NCI-H1417 (cell line): Measurements from ENCODE around the gene CTF1.

Experiments used
- DNase-seq, 3 experiments: peaks; one replicate each; lab custom pipeline; 2025; lab: John Stamatoyannopoulos, UW

The CTF1 gene

DNA sequence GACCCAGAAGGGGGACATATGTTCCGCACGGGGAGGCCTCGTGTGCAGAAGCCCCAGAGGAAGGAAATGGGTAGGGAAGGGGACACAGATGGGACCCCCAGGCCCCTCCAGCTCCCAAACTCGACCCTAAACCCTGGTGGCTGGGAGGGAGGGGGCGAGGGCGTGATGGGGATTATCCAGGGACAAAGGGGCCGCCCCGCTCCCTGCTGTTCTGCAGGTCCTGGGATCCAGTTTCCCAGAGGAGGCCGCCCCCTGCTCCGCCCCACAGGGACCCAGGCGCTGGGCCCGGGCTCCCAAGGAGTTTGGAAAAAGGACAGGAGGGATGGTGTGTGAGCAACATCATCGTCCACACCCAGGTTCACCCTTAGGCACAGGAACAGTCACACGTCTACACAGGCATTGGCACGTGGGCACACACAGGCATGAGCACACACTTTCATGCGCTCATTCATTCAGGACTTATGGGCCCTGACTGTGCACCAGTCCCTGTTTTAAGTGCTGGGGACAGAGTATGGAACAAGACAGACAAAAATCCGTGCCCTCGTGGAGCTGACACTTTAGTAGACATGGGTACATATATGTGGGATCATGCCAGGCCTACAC is 14.1 kb downstream of the CTF1 start:
- DNase-seq, result no peak

DNA sequence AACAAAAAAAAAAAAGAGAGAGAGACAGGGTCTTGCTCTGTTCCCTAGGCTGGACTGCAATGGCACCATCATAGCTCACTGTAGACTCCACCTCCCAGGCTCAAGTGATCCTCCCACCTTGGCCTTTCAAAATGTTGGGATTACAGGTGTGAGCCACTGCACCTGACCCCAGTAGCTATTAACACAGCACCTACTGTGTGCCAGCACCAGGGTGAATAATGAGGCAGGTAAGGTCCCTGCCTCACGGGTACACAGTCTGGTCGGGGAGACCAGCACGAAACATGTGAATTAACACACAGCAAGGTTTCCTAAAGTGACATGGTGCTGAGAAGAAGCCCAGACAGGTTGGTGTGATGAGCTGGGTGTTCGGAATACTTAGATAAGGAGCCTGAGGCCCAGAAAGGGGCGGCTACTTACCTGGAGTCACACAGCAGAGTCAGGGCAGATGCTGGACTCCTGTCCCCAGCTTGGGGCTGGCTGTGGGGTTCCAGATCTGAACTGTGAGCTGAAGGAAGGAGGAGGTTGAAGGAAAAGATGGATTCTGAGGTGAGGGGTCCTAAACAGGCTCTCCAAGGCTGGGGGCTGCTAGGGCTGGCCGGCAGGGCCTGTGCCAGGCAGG is 16.5 kb downstream of the CTF1 start:
- DNase-seq, result no peak

DNA sequence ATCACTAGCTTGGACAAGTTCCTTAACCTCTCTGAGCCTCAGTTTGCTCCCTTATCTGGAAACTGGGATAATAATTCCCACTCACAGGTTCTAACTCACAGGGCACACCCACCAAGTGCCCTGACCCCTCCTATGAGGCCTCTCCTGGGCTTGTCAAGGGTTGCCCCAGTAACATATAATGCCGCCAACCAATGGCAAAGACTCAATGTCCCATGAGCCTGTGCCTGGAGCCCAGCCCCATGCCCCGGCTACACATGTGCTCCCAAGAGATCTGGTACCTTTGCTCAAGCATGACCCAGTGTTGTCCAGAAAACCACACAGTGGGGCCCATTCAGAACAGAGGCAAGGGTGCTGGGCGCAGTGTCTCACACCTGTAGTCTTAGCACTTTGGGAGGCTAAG is 18.4 kb downstream of the CTF1 start:
- DNase-seq, result no peak

DNA sequence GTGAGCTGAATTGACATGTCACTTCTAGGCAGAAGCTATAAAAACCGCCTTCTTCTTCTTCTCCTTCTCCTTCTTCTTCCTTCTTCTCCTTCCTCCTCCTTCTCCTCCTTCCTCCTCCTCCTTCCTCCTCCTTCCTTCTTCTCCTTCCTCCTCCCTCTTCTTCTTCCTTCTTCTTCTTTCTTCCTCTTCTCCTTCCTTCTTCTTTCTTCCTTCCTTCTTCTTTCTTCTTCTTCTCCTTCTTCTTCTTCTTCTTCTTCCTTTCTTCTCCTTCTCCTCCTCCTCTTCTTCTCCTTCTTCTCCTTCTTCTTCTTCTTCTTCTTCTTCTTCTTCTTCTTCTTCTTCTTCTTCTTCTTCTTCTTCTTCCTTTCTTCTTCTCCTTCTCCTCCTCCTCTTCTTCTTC is 22.2 kb downstream of the CTF1 start:
- no peak for DNase-seq

DNA sequence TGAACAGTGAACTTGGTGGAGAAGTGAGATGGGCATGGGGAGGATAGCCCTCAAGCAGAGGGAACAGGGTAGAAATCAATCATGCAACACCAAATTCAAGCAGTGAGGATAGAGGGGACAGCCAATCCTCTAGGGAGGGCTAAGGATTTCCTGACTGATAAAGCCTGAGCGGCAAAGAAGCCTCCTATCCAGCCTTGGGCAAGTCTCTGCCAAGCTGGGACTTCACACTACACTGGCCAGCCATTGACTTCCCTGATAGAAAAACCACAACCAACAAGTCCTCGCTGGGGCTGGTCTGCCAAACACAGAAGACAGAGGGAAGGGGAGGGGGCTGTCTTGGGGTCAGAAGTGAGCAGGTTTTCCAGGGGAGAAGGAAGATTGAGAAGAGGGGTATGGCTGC is 24.5 kb downstream of the CTF1 start:
- no peak for DNase-seq

DNA sequence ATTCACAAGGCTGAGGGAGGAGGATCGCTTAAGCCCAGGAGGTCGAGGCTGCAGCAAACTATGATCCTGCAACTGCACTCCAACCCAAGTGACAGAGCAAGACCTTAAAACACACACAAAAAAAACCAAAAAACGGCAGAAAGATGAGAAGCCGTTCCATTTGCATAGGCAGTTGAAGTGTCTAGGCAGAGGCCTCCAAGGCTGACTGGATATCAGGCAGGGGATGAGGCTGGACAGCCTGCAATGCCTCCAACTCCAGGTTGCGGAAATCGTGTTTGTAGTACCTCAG is 25.0 kb downstream of the CTF1 start:
- no peak for DNase-seq

DNA sequence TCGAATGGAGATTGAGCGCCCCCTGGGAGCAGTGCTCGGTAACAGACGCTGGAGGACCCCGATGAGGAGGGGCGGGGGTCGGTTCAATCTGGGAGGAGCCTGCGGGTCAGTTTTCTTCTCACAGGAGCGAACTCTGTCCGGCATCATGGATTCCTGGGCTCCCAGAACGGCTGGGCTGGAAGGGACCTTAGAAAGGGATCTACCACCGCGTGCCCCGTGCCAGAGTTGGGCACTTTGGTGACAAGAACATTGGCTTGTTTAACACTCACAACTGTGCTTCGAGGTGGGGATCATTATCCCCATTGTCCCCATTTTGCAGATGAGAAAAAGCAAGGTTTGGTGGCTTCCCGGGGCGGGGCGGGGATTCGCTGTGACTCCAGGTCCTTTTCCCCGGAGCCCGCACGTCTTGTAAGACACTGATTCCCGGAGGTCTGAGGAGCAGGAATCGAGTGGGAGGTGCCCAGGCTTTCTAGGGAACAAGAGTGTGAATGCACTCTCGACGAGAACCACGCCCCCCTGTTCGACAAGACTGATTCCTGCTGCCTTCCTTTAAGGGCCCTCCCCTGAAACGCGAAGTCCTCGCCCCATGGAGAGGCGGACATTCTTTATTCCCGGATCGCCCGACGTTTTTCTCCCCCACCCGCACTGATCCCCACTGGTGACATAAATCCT is 25.5 kb downstream of the CTF1 start:
- peak; percentile 81 to 95 (median 84) for DNase-seq

DNA sequence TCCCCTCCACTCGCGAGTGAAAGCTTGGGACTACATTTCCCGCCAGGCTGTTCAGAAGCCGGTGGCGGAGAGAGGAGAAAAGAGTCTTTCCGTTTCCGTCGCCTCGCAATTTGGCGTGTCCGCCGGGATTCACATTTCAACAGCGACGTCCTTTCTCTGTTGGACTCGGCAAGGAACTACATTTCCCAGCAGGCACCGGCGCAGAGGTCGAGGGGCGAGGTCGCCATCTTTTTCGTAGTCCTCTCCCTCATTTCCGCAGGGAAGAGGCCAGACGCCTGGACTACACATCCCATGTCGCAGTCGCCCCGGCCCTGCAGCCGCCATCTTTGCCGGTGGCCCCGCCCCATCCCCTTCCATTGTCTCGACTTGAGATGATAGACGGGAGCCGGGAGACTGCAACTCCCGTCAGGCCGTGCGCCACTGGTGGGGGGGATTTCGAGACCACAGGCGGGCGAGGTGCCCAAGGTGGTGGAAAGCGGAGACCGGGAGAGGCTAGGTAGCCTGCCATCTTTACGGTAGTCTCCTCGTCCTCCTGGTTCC is 26.1 kb downstream of the CTF1 start:
- DNase-seq, result peak; percentile 96 to 100 (median 98)

DNA sequence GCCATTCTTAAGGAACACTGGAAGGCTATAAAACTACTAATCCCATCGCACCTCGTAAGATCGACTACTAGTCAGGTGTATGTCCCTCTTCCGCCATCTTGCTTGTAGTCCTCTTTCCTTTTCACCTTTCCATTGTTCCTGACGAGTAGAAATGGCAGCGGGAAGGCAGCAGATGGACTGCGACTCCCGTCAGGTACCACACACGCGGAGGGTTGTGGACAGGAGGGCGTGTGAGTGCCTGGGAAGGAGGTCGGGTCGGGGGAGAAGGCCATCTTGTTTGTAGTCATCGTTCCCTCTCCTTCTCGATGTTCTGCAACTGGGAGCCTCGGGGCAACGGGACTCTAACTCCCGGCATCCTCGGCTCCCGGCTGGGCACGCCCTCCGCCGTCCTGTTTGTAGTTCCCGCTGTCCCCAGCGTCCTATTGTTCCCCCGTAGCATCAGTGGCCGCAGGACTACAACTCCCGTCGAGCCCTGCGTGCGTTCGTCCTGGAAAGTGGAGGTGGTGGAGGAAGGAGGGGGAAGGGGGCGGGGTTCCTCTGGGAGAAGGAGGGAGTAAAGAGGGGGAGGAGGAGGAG is 26.6 kb downstream of the CTF1 start:
- peak; percentile 94 to 99 (median 97) for DNase-seq

DNA sequence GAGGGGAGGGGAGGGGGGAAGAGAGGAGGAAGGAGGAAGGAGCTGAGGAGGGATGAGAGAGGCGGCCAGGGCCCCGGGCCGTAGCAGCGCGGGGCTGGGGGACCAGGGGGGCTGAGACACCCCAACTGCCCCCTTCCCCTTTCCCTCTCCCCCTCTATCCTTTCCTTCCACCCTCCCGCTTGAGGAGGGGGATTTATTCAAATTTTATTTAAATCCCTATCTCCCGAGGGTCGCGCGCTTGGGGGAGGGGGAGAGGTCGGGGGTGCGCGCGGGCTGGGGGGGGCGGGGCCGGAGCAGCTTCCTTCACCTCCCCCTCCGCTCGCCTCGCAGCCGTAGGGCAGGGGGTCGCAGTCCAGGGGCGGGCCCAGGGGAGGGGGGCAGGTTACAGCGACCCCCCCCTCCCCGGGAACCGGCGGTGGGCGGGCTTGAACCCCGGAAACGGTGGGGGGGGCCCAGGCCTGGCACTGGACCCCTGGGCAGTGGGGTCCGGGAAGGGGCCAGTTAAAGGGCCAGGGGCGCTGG is 27.2 kb downstream of the CTF1 start, which contains the start of gene FBXL19:
Gene FBXL19 (plus strand): TSS at position 19 of the 522 bp plus-strand sequence. CDS start 2,183 bp downstream, outside the sequence.
- peak in 1 of 3 experiments; percentile 78 for DNase-seq

DNA sequence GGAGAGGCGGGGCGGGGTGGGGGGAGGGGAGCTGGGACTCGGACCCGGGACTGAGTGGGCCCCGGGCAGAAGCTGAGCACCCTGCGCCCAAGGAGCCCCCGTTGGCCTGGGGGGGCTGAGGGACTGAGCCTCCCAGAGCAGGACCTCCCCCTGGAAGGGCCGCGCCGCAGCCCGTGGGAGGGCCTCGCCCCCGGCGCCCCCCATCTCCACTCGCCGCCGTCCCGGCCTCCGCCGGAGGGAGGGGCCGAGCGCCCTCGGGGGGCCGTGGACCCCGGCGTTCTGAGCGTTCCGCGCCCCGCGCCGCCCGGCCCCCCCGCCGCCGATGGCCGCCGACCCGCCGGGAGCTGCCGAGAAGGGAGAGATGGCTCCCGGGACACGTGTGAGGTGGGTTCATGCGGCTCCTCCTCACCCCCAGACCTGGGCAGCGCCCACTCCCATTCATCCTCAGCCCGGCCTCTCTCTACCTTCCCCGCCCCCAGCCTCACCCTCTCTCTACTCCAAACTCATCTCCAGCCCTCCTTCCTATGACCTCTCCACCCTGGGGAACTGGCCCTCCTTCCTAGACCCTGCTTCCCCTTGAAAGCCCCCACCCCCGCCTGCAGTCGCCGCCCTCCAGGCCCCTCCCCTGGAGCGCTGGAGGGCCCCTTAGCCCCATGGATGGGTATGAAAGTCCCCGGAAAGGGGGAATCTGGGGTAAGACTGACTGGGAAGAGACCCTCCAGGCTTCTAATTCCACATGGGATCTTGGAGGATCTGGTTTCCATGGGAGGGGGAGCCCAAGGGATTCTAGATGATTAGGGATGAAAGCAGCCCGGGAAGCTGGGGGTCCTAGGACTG is 27.9 kb downstream of the CTF1 start:
- peak in 1 of 3 experiments; percentile 40 for DNase-seq

DNA sequence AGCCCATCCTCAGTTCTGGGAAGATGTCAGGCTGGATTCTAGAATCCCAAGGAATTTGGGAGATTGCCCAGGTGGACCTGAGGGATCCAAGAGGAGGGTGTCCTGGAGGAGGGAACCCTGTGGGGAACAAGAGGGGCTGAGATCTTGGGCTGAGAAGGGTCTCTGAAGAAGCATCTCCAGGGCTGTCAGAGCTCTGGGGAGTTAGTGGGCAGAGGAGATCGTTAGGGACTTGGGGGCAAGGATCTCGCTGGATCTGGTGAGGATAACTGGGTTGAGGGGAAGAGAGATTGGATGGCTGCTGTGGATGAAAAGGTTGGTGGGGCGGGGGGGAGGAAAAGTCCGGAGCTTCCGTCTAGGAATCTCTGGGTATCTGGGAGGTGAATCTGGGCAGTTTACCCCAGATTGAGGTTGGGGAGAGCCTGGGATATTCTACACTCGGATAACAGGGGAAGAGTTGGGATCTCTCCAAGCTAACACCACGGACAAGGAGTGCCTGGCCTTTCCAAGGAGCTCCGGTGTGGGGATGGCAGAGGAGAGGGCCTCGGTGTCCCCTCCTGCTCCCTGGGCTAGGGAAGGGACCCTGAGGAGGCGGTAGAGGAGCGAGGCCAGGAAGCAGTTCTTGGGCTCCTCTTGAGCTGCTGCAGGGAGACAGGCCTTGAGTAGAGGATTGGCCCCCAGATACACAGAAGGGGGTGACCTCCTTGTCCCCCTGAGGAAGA is 28.7 kb downstream of the CTF1 start:
- no peak for DNase-seq

DNA sequence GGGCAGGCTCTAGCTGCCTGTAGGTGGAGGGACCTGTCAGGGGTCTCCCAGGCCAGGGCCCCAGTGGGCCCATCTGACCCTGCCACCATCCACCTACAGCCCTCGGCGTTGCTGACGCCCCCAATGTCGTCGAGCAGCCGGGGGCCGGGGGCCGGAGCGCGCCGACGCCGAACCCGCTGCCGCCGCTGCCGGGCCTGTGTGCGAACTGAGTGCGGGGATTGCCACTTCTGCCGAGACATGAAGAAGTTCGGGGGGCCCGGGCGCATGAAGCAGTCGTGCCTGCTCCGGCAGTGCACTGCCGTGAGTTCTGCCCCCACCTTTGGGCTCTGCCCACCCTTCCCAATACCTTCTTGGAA is 29.2 kb downstream of the CTF1 start:
- DNase-seq, result no peak

DNA sequence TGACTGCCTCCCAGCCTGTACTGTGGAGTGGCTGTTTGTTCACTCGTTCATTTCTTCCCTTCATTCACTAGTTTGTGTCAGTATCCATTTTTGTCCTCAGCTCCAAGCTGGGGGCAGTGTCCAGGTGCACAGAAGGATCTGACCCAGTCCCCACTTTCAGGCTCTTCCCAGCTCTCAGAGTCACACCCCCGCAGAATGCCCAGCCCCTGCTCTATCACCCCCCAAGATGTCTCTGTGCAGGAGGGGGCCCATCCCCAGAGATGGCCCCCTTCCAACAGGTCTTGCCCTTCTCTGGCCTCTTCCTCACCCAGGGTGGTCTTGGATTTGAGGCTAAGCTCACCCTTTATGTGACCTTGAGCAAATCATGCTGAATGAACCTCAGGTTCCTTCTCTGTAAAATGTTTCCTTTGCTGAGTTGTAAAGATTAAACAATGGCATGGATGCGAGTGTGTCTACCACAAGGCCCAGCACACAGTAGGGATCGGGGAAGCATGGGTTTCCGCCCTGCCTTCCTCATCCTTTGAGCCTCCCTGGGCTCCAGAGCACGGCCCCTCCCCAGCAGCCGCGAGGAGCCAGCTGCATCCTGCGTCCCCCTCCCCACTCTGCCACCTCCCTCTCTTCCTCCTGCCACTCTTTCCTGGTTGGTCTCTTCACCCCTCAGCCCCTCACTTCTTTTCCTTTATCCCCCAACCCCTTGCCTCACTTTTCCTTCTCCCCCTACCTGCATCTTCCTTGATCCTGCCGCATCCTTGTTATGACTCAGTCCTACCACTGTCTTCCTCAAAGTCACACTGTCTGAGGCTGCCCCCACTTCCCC is 29.8 kb downstream of the CTF1 start:
- no peak for DNase-seq

DNA sequence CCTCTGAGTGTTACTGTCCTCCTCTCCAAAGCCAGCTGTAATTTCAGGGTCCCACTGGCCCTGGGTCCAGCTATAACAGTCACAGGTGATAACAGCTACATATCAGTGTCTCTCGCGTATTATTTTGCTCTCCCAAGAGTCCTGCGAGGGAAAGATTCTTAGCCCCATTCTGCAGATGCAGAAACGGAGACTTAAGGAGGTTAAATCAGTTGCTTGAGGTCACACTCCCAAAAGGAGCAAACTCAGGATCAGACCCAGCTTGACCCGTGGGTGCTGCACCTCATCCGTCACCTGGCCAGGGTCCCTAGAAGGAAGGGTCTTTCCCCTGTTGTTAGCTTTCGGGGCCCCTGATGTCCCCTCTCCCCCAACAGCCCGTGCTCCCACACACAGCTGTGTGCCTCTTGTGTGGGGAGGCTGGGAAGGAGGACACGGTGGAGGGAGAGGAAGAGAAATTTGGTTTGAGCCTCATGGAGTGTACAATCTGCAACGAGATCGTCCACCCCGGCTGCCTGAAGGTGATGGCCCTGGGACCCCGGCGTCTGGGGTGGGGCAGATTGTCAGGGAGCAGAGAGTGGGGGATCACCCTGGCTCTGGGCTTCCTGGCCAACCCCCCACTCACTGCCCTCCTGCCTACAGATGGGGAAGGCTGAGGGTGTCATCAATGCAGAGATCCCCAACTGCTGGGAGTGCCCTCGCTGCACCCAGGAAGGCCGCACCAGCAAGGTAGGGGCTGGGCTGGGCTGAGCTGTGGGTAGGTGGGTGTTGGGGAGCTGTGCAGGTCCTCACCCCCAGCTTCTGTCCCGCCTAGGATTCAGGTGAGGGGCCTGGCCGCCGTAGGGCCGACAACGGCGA is 30.7 kb downstream of the CTF1 start:
- DNase-seq, result no peak

DNA sequence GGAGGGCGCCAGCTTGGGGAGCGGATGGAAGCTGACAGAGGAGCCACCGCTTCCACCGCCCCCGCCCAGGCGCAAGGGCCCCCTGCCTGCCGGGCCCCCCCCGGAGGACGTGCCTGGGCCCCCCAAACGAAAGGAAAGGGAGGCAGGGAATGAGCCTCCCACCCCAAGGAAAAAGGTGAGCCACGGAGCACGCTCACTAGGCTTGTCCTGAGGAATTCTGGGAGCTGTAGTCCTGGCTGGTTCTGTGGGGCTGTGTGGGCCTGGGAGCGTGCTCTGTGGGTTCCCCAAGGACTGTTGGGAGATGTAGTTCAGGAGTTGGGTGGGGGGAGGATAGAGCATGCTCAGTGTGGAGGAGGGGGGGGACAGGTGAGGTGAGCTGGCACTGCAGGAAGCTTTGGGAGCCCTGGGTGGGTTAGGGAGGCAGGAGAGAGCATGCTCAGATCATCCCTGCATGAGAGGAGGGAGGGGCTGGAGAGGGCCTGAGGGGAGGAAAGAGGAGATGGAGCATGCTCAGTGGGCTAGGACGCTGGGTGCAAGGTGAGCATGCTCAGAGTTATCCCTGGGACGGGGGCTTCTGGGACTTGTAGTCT is 31.5 kb downstream of the CTF1 start:
- peak; percentile 72 to 95 (median 86) for DNase-seq

DNA sequence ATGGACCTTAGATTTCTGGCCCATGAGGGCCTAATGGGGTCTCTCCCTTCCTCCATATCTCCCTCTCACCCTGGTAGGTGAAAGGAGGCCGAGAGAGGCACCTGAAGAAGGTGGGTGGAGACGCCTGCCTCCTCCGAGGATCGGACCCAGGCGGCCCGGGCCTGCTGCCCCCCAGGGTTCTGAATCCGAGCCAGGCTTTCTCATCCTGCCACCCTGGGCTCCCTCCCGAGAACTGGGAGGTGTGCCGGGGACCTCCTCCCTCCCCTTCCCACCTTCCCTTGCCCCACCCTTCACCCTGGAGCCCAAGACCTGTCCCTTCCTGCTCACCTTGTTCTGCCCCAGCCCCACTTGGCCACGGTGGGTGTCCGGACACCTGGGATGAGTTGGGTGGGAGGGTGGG is 32.0 kb downstream of the CTF1 start:
- DNase-seq, result no peak

DNA sequence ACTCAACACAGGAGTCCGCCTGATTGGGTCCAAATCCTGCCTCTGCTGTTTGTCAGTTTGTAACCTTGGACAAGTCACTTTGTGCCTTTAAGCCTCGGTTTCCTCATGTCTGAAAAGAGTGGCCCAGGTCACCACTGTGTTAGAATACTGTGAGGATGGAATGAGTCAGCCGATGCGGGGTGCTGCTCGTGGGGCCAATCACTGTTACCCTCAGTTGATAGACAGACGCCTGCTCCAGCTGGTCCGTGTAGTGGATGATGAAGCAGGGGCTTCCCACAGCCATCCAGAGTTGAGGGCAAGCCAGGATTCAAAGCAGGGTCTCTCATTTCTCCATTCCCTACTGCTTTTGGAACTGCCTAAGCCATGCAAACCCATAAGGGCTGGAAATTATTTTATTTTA is 32.8 kb downstream of the CTF1 start:
- no peak for DNase-seq

DNA sequence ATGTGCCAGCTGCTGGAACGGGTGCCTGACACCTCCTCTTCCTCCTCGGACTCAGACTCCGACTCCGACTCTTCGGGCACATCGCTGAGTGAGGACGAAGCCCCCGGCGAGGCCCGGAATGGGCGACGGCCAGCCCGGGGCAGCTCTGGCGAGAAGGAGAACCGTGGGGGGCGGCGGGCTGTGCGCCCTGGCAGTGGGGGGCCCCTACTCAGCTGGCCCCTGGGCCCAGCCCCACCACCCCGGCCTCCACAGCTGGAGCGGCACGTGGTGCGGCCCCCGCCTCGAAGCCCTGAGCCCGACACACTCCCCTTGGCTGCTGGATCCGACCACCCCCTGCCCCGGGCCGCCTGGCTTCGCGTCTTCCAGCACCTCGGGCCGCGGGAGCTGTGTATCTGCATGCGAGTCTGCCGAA is 33.8 kb downstream of the CTF1 start:
- DNase-seq, result no peak
